CMK (cell line): Measurements from ENCODE around the gene COL4A5.
"Not testable (repeated sequence)": the region's sequence is repeated elsewhere in the genome, so short reads cannot be mapped to it uniquely, and the experiment has no call there.

Experiments
- DNase-seq: peaks from one replicate; pipeline ENCODE4 v3.0.0-alpha.2; 2010; ENCODE audit warnings: low read depth

The COL4A5 gene

GRCh38 chrX:108439426-108439942 lies at the start of gene COL4A5:
TSS of gene COL4A5 (plus strand) at chrX:108439838. CDS start at chrX:108440126, 288 bp downstream.
- DNase-seq = no peak

- DNase-seq = not testable (repeated sequence)
Observed at GRCh38 chrX:108390976-108391717, 48.5 kb upstream of the COL4A5 start.

- DNase-seq = no peak
Observed at GRCh38 chrX:108396188-108396891, 43.3 kb upstream of the COL4A5 start.

GRCh38 chrX:108396986-108397385 lies 42.7 kb upstream of the COL4A5 start:
- no peak for DNase-seq

GRCh38 chrX:108397627-108398391 lies 41.8 kb upstream of the COL4A5 start:
- DNase-seq = no peak

DNA sequence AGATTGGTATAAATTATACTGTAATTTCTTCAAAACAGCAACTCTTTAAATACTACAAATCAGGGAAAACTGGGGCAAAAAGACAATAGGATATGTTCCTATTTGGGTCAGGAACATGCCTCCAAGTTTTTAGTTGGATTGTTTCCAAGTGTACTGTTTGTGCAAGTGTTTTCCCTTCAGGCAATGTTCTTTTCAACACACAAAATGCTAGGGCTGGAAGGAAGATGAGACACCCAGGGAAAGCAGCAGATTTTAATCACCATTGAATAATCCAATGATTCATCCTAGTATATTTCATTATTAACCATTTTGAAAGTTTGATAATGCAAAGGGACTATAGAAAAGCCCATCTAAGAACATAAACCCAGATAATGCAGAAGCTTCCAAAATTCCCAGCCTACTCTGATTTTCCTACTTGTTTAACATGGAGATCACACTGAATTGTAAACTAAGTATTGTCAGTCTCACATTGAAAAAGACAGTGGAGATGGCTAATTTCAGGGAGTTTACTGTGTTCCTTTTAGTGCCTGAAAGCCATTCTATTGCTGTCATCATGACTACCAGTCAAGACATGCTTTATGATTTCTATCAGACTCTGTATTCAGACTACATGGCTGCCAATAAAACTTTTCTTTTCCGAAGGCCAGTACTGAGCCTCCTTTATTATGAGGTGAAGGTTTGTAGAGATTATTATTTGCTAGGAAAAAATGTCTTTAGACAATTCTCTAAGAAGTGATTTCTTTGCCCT lies 40.0 kb upstream of the COL4A5 start:
- no peak for DNase-seq

GRCh38 chrX:108412783-108413182 lies 26.9 kb upstream of the COL4A5 start:
- no peak for DNase-seq

DNA sequence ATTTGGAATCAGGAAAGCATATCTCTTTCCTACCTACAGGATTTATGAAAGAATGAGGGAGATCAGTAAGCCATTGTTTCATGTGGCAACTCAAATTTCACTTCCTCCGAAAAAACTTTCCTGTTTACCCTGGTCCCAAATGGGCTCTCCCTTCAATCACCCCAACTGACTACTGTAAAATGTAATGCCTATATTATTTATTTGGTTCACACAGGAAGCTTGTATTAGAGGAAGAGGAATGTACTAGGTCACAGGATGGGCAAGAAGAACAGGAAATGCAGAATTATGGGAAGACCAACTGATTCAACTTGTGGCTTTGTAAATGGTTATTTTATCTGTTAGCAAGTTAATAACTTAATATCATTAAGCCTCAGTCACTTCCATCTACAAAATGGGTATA lies 24.5 kb upstream of the COL4A5 start:
- DNase-seq = no peak

- no peak for DNase-seq
Observed at GRCh38 chrX:108415891-108416290, 23.7 kb upstream of the COL4A5 start.

- no peak for DNase-seq
Observed at GRCh38 chrX:108417257-108417656, 22.4 kb upstream of the COL4A5 start.

DNA sequence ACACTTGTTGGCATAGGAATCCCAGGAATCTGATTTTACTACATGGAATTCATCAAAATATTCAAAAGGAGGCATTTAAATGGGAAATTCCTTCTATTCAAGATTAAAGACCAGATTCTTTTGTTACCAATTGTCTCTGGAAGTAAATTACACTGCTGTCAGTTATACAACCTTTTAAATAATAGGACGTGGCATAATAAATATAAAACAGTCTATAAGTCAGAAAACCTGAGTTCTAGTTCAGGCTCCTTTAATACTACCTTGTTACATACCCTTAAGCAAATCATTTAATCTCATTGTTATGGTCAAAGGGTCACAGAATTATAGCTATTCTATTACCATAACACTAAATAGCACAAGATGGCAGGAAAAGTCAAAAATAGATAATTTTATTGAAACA lies 20.2 kb upstream of the COL4A5 start:
- DNase-seq = no peak

DNA sequence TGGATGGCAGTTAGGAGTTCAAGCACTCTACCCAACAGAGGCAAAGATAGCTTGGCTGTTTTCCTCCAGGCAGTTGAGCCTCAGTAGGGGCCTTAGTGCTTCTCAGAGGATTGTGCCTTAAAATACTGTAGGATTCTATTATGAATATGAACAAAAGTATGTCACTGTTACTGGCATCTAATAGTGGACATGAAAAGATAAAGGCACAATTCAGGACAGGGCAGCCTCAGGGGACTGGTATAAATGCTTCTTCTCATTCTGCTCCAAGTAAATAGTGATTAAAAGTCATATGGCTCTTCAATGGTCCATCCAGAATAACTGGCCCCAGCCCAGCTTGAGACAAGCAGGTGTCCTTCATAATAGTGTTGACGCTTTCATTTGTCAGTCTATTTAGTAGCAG lies 19.2 kb upstream of the COL4A5 start:
- DNase-seq = no peak

GRCh38 chrX:108426262-108426661 lies 13.4 kb upstream of the COL4A5 start:
- DNase-seq = no peak

DNA sequence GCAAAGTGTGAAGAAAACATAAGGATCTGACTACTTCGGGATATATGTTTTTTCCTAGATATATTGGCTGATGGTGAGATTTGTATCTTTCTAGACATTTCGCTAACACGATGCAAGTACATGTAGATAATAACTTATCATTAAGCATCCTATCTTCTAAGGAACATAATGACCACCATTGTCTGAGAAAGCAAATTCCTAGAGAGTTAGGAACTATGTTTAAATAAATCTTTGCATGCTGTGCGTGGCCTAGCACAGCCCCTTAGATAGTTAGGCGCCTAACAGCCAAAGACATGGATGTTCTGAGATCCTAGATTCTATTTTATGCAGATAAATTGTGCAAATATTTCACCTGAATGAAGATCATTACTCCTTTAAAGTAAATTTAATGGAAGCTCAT lies 4.4 kb upstream of the COL4A5 start:
- DNase-seq = no peak

DNA sequence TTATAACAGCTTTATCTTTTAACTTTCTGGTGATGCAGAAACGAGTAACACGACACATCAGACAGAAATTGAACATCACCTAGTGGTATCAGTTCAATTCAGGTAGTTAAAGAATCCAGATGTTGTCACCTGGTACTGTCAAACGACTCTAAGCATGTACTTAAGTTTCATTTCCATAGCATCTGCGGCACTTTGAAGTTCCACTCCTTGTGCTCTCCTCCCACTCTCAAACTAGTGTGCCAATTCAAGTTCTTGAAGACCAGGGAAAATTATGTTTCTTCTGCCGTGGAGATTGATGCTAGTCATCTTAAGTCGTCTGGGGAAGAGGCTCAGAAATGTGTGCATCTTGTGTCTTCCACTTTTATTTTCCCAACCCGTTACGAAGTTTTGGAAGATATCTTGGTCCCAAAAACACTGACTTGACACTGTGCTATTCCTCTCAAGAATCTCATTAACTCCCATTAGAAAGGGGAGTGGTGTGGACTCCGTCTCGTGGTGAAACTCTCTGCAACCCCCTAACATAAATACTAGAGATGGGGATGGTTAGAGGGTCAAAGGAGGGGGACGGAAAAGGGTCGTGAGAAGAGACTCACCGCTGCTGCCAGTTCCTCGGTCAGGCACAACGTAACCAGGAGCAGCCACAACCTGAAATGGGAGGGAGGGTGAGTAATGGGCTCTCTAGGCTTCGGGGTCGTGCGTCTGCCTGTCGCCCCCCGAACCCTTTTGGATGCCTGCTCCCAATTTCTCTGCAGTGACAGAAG lies 2.1 kb upstream of the COL4A5 start:
- DNase-seq = no peak

DNA sequence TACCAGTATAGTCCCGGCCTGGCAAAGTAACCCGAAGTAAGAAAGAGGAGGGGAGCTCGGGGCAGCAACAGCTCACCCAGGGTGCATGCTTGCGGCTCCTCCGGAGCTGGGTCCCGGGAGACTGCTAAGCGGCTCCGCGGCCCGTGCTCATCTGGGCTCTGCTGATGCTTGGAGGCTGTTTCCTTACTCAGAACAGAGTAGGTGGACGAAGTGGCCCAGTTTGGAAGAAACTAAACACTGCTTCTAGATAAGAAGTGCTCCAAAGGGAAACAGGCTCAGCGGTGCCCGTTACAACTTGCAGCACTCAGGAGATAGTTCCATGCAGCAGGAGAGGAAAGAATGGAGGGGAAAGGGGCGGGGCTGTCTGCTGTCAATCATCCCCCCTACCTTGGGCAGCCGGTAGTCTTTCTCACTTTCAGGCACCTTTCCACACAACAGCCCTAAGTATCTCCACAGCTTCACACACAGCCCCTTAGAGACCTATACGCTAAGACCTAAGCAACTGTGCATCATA lies 1.5 kb upstream of the COL4A5 start, which contains the start of gene COL4A6:
COL4A6 (minus strand) TSS at position 313 of the 514 bp plus-strand sequence; CDS start at position 87, 226 bp downstream.
- no peak for DNase-seq

- no peak for DNase-seq
Observed at GRCh38 chrX:108439961-108440696, 491 bp downstream of the COL4A5 start.

DNA sequence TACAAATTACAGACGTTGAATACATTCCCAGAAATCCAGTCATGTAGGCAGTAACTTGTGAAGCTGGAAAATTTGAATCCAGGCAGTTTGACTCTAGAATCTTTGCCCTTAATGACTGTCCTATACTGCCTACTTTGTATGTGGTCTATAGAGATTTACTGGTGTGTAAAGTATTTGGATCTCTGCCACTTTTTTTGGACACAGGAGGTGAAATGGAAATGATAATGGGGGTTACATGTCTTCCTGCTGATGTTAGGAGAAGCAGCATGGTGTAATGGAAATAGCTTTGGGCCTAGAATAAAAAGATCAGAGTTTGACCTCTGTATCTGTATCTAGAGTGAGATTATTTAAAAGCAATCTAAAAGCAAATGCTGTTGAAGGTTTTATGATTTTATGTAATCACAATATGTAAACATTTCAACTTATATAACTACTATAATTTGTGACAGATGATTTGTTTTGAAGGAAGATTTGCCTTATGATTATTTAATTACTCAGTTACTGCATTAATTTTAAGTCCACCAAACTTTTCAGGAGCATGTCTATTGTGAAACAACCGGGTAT lies 3.3 kb downstream of the COL4A5 start:
- no peak for DNase-seq

GRCh38 chrX:108447303-108447702 lies 7.7 kb downstream of the COL4A5 start:
- no peak for DNase-seq

GRCh38 chrX:108453841-108454240 lies 14.2 kb downstream of the COL4A5 start:
- no peak for DNase-seq
